Middle frontal gyrus (tissue), 1 donor: ENCODE results near the gene MYH7B.

ENCODE experiments used
- DNase-seq: peaks from one replicate; pipeline ENCODE4 v3.0.0-alpha.2; 2015; ENCODE audit warnings: low spot score; ENCODE audit errors: extremely low spot score

MYH7B gene

GRCh38 chr20:34974246-34974645 is 18.6 kb downstream of the MYH7B start:
- no peak for DNase-seq

- DNase-seq, result no peak
Observed at GRCh38 chr20:34976286-34976685, 20.6 kb downstream of the MYH7B start.

- DNase-seq, result no peak
Observed at GRCh38 chr20:34977365-34978091, 21.9 kb downstream of the MYH7B start.

GRCh38 chr20:34978092-34978744 is 22.6 kb downstream of the MYH7B start:
- no peak for DNase-seq

- DNase-seq, result no peak
Observed at GRCh38 chr20:34979366-34980153, 23.9 kb downstream of the MYH7B start.

- no peak for DNase-seq
Observed at GRCh38 chr20:34980543-34981233, 25.0 kb downstream of the MYH7B start.

GRCh38 chr20:34982270-34983088 is 26.8 kb downstream of the MYH7B start:
- DNase-seq, result no peak

GRCh38 chr20:34983089-34983820 is 27.6 kb downstream of the MYH7B start:
- DNase-seq, result no peak

- DNase-seq, result no peak
Observed at GRCh38 chr20:34983995-34984735, 28.5 kb downstream of the MYH7B start.

GRCh38 chr20:34984756-34985261 is 29.1 kb downstream of the MYH7B start:
- DNase-seq, result no peak

GRCh38 chr20:34985461-34986310 is 30.0 kb downstream of the MYH7B start:
- DNase-seq, result no peak

GRCh38 chr20:34986311-34987287 is 30.9 kb downstream of the MYH7B start:
- DNase-seq, result no peak

GRCh38 chr20:34987288-34988190 is 31.9 kb downstream of the MYH7B start:
- no peak for DNase-seq

GRCh38 chr20:34988191-34988540 is 32.5 kb downstream of the MYH7B start:
- no peak for DNase-seq

GRCh38 chr20:34989118-34989517 is 33.5 kb downstream of the MYH7B start:
- DNase-seq, result no peak

GRCh38 chr20:34989670-34990069 is 34.0 kb downstream of the MYH7B start:
- DNase-seq, result no peak
